ENCODE data around the gene NFILZ. TPM values are rescaled to one million over a fixed set of nuclear protein-coding genes. Genes with fewer than 3 reads are reported as not detected.

The NFILZ gene
- total RNA-seq, 1 experiment from 2014 or later, result not detected

- intact Hi-C loops (cut with micrococcal nuclease), result no loop called here
- Histone ChIP-seq H3K27me3 (ENCODE audit: low read length) (0 out of 2 replicates have a peak, but pooled peaks cover 3% of the 10 kb centered on the region), H3K79me2 (ENCODE audit: low read length) (no peaks in the 10 kb centered on the region), H4K20me1 (ENCODE audit: low read length) (no peaks in the 10 kb centered on the region), H3K4me1 (ENCODE audit: insufficient read depth, low read length) (peaks cover 8% of the 10 kb centered on the region), H3K27ac (ENCODE audit: low read length) (no peak overlapping the region), H3K36me3 (ENCODE audit: low read depth, low read length) (no peaks in the 10 kb centered on the region), H2AFZ (ENCODE audit: low read length) (no peak overlapping the region), H3K9ac (ENCODE audit: low read length) (no peak overlapping the region), H3F3A (ENCODE audit: low read length, unreplicated experiment) (no peaks in the 10 kb centered on the region), H3K4me2 (ENCODE audit: low read length) (no peak overlapping the region), H3K9me2 (replicated peaks; ENCODE audit: low read length) (no peaks in the 10 kb centered on the region), H3K4me3 (ENCODE audit: low read length) (no peak overlapping the region), H3K9me3 (ENCODE audit: low read length) (no peaks in the 10 kb centered on the region; the same call in 1 of the 2 replicates)
- TF ChIP-seq EZH2phosphoT487 (IDR thresholded peaks at IDR 0.05; ENCODE audit: borderline replicate concordance, low read length) (no peak), EZH2 (IDR thresholded peaks at IDR 0.05; ENCODE audit: low read length, unreplicated experiment) (no peak)
- TF ChIP-seq, protein P1, sequence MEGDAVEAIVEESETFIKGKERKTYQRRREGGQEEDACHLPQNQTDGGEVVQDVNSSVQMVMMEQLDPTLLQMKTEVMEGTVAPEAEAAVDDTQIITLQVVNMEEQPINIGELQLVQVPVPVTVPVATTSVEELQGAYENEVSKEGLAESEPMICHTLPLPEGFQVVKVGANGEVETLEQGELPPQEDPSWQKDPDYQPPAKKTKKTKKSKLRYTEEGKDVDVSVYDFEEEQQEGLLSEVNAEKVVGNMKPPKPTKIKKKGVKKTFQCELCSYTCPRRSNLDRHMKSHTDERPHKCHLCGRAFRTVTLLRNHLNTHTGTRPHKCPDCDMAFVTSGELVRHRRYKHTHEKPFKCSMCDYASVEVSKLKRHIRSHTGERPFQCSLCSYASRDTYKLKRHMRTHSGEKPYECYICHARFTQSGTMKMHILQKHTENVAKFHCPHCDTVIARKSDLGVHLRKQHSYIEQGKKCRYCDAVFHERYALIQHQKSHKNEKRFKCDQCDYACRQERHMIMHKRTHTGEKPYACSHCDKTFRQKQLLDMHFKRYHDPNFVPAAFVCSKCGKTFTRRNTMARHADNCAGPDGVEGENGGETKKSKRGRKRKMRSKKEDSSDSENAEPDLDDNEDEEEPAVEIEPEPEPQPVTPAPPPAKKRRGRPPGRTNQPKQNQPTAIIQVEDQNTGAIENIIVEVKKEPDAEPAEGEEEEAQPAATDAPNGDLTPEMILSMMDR (conservative IDR thresholded peaks at IDR 0.05; ENCODE audit: low read depth, low read length), result no peak
- CTCF ChIA-PET, result interaction anchor here (0.6 kb wide), 1 partner anchor 57 kb away, joined by 5 read pairs; no protein-coding TSS in a partner anchor
- POLR2A ChIA-PET (ENCODE audit: unreplicated experiment), result no interaction called here
- ATAC-seq (no peak), DNase-seq (no peak)
- no TSS peak for BruUV-seq (replicated peaks)
These were observed 9.5 kb downstream of the NFILZ start for GRCh38 chr19:8639821-8640401.

- Histone ChIP-seq H4K20me1 (ENCODE audit: low read length) (no peaks in the 10 kb centered on the region), H2AFZ (ENCODE audit: low read length) (no peak overlapping the region), H3K9me3 (ENCODE audit: low read length) (no peaks in the 10 kb centered on the region; the same call in 1 of the 2 replicates), H3K4me2 (ENCODE audit: low read length) (no peak overlapping the region), H3K9me2 (replicated peaks; ENCODE audit: low read length) (no peaks in the 10 kb centered on the region), H3F3A (ENCODE audit: low read length, unreplicated experiment) (no peaks in the 10 kb centered on the region), H3K4me3 (ENCODE audit: low read length) (no peak overlapping the region), H3K9ac (ENCODE audit: low read length) (no peak overlapping the region), H3K79me2 (ENCODE audit: low read length) (no peaks in the 10 kb centered on the region), H3K27me3 (ENCODE audit: low read length) (0 out of 2 replicates have a peak, but pooled peaks cover 3% of the 10 kb centered on the region), H3K27ac (ENCODE audit: low read length) (no peak overlapping the region), H3K36me3 (ENCODE audit: low read depth, low read length) (no peaks in the 10 kb centered on the region), H3K4me1 (ENCODE audit: insufficient read depth, low read length) (peaks cover 8% of the 10 kb centered on the region)
- no TSS peak for BruUV-seq (replicated peaks)
- POLR2A ChIA-PET (ENCODE audit: unreplicated experiment), result no interaction called here
- ATAC-seq (no peak), DNase-seq (no peak)
- CTCF ChIA-PET, result interaction anchor here (0.6 kb wide), 1 partner anchor 58 kb away, joined by 5 read pairs; no protein-coding TSS in a partner anchor
- TF ChIP-seq EZH2phosphoT487 (IDR thresholded peaks at IDR 0.05; ENCODE audit: borderline replicate concordance, low read length) (no peak), EZH2 (IDR thresholded peaks at IDR 0.05; ENCODE audit: low read length, unreplicated experiment) (no peak)
- TF ChIP-seq, protein P1 (conservative IDR thresholded peaks at IDR 0.05; ENCODE audit: low read depth, low read length), result no peak
- intact Hi-C loops (cut with micrococcal nuclease), result no loop called here
These were observed 10.1 kb downstream of the NFILZ start for GRCh38 chr19:8640402-8641004.

Data from PC-3 (cell line).